GM20000 (cell line): ENCODE measurements around the gene PLPP3.

Source experiments
- DNase-seq: peaks from one replicate; pipeline ENCODE4 v3.0.0; 2012; ENCODE audit warnings: low spot score
- CTCF ChIP-seq: IDR thresholded peaks from 2 replicates; pipeline ENCODE4 v1.5.1; 2012; ENCODE audit warnings: mild to moderate bottlenecking, control low read depth; ENCODE audit errors: extremely low read depth, missing control alignments

PLPP3 gene

GRCh38 chr1:56510642-56511021 lies 68.7 kb downstream of the PLPP3 start:
- no peak for TF ChIP-seq CTCF
- no peak for DNase-seq

DNA sequence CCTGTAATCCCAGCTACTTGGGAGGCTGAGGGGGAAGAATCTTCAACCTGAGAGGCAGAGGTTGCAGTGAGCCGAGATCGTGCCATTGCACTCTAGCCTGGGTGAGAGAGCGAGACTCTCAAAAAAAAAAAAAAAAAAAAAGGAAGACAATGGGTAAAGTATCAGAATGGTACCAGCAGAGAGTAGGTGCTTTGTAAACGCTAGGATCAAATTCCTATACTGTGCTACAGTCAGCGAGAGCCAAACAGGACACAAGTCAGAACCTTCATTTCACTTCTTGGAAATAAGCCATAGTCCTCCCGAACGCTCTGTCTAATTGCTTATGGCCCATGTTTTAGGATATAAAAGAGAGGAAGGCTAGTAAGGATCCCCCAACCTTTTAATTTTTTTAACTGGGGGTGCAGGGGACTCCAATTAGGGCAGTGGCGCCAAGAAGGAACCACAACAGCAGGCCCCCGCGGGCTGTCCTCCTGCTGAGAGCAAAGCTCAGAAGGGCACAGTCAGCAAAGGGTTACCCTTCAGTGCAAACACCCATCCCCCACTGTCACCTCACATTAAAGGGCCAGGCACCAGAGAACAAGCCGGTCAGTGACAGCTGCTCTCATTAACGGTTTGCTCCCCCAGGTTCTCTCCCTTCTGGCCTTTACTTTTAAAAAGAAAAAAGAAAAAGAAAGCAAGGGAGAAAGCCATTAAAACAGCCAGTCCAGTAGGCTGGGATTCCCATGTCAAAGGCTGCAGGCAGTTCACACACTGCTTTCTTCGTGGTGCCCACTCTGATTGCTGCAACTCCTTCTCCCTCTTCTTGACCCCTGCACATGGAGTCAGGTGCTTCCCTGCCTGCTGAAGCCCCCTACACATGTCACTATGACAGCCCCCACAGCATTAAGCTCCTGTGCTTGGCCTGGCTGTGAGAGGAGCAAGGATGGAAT lies 69.4 kb downstream of the PLPP3 start:
- no peak for DNase-seq
- TF ChIP-seq CTCF, result no peak

GRCh38 chr1:56508523-56508983 lies 70.8 kb downstream of the PLPP3 start:
- no peak for DNase-seq

GRCh38 chr1:56507925-56508522 lies 71.3 kb downstream of the PLPP3 start:
- no peak for TF ChIP-seq CTCF
- DNase-seq, result no peak

More at GRCh38 chr1:56508523-56508983, 70.8 kb downstream of the PLPP3 start:
- TF ChIP-seq CTCF, result no peak

- no peak for DNase-seq
- TF ChIP-seq CTCF, result no peak
Observed at GRCh38 chr1:56506951-56507491, 72.3 kb downstream of the PLPP3 start.

DNA sequence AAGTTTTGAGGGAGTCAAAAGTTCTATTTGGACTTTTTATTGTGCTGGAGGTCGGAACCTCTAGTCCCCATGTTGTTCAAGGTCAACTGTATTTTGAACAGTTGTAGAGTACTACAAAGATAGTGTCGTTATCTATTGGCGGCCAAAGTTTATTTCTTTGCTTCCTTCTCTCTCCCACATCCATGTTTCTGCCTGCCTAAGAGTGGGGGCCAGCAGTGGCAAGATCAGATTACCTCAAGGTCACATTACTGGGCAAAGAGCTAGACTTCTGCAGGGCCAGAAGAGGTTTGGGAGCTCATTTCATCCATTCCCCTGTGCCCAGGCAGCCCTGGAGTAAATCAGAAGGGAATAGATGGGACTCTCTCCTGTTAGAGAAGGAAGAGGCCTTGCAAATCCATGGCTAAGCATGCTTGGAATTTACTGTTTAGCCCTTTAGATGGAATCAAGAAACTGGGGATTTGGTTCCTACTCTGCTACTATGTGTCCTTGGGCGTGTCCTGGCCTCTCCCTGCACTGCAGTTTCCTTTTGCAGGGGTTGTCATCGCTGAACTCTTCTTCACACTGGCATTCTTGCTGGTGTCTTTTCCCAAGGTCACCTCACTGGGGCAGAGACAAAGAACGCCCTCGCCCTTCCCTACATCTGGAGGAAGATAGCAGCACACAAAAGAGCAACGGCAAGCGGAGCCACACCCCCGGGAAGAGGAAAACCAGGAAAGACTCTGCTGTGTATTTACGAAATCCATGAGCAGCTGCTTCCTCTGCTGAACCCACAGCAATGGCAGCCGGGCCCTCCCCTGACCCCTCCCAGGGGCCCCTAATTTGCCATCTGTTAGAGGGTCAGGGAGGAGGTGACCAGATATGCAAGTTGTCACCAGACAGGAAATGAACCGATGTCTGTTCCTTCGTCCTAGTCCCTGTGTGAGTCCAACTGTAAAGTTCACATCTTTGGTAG lies 73.3 kb downstream of the PLPP3 start:
- no peak for TF ChIP-seq CTCF
- DNase-seq, result no peak
